Activated CD4-positive, CD25-positive, alpha-beta regulatory T cell treated with anti-CD3 and anti-CD28 coated beads, Interleukin-2, amount 50 U/mL, for 24 hours (primary cell): ENCODE measurements around the gene ANXA2.
"Not testable (repeated sequence)": the region's sequence is repeated elsewhere in the genome, so short reads cannot be mapped to it uniquely, and the experiment has no call there.

Experiments
- ATAC-seq, 2 donors: fragments of 150-1000 bp; cut with Tn5 transposase; one replicate each; pipeline ENCODE4 v1.10.0; 2021; ENCODE audit warnings: mild to moderate bottlenecking in 1 of 2, moderate library complexity in 1 of 2

The ANXA2 gene

DNA sequence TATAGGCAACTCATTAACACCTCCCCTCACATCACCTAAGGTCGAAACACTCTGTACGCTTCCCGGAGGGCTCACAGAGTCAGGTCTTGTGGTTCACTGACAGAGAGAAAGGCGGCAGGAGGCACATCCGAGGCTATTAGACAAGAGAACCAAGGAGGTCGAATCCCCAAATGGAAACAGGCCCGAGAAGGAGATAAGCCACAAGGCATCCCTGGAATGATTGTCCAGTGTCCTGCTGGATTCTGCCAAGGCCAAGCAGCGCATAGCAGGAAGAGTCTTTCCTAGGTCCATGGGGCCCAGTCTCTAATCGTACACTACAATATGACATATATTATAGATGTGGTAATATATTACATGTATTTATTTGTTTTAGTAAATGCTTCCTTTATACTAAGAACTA is 58.5 kb downstream of the ANXA2 start:
- no peak for ATAC-seq

DNA sequence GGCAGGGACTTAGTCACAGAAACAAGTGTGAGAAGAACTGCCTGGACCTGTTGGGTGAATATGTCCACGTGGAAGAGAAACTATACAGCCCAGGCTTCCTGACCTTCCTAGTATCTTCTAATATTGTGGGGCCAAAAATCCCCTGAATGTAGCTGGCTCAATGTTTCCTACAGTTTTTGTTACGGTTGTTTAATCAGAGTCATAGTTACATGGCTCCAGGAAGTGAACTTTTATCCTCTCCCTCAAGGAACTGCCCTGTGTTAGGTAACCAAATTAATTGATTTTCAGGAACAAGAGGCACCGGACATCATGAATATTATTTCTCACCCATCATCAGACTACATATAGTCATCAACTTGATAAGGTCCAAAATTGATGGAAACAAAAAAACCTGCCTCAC is 59.0 kb downstream of the ANXA2 start:
- no peak for ATAC-seq

DNA sequence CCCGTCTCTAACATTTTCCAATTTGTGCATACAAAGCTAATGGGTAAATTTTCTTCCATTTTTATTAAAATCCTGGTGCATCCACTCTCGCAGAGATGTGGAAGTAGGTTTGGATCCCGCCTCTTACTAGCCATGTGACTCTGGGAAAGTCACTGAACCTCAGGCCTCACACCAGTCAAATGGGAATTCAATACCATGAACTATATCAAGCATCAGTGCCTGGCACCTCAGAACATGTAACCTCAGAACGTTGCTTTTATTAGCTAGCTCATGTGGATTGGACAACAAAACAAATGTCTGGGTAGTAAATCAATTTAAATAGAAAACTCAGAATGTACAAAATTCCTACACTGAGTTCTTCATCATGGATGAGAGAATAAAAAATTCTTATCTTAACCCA is 60.7 kb downstream of the ANXA2 start:
- no peak for ATAC-seq

DNA sequence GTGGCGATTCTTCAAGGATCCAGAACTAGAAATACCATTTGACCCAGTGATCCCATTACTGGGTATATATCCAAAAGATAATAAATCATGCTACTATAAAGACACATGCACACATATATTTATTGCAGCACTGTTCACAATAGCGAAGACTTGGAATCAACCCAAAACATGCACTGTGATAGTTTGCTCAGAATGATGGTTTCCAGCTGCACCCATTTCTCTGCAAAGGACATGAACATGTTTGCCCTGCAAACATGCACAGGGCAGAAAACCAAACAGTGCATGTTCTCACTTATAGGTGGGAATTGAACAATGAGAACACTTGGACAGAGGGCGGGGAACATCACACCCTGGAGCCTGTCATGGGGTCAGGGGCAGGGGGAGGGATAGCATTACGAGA is 62.5 kb downstream of the ANXA2 start:
- ATAC-seq: not testable (repeated sequence)

DNA sequence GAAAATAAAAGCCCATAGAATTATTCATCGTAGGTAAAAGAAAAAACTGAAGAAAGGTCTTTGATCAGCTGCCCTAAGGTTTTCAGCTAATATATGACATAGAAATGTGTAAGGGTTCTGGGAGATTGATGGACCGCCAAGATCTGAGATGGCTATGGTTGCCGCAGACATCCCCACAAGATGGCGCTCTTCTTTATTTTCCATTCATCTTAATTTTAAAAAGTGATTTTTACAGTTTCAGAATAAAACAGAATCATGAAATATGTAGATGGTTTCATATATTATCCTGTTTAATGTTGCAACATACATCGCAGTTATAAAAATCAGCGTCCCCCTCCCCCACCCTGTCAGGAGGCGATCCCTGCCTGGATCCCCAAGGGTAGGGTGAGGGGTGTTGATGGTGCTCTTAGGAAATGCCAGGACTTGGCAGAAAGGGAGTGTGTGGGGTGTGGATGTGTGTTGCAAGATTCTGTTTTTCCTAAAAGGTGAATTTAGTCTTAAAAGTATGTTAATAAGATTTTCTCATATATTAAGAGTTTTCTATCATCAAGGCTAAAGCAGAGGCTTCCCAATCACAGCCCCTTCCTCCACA is 68.8 kb downstream of the ANXA2 start:
- no peak for ATAC-seq

DNA sequence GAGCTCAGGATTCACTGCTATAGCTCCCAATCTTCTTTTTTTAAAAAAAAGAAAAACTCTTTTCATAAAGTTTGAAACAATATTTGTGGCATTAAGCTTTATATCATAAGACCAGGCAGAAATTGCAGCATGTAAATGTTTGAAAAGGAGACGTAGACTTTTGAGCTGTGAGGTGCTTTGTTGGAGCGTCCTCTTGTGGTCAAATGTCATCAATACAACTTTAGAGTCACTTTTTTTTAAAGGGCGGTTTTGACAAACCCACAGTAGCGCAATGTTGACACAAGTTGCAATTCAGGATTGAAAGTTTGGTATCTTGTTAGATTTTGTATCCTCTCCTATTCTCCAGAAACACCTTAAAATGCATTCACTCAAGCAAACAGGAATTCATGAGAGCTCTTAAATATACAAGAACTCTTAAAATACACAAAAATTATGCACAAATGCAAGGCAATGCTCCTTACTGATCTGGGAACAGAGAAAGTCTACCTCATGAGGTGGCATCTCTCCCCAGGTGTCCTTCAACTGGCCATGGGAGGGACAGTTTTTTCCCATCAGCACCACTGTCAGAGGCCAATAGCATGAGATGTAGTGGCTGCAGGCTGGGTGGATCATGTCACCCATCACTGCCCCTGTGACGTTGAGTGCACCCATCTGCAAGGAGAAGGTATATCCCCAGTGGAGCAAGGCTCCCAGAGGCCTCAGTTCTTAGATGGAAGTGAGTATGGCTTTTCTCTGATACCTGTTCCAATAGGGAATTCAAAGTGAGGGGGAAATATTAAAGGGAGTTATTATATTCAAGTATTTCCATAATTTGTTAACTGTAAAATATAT is 70.7 kb downstream of the ANXA2 start:
- ATAC-seq: no peak

DNA sequence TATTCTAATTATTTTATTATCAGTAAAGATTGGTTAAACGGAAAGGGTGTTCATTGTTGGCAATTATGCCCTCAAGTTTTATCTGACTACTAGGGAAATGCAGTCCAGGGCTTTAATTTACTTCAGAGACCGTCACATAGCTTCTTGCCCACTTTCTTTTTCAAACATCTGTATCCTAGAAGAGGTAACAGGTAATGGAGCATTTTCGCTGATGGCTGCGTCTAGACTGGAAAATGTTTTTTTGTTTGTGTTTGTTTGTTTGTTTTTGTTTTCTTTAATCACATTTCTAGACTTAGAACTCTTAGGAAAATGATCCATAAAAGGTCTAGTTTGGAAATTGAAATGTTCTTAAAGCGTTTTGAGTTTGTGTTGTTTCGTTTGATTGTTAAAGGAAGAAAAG is 71.4 kb downstream of the ANXA2 start:
- ATAC-seq: no peak

DNA sequence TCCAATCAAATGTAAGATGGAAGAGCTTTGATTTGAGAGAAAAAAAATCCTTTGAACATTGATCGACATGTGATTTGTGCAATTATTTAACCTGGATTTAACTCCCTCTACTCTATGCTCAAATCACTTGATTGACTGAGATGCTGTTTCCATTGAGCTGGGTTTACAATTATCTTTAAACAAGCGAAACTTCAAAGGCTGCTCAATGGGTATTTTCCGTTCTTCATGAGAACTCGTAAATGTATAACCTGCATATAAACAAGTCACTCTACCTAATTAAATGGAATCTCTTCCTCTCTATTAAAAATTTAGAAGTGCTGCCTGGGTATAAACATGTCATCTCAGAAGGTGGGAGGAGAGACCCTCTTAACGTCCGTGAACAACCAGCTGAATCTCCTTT is 71.9 kb downstream of the ANXA2 start:
- no peak for ATAC-seq

DNA sequence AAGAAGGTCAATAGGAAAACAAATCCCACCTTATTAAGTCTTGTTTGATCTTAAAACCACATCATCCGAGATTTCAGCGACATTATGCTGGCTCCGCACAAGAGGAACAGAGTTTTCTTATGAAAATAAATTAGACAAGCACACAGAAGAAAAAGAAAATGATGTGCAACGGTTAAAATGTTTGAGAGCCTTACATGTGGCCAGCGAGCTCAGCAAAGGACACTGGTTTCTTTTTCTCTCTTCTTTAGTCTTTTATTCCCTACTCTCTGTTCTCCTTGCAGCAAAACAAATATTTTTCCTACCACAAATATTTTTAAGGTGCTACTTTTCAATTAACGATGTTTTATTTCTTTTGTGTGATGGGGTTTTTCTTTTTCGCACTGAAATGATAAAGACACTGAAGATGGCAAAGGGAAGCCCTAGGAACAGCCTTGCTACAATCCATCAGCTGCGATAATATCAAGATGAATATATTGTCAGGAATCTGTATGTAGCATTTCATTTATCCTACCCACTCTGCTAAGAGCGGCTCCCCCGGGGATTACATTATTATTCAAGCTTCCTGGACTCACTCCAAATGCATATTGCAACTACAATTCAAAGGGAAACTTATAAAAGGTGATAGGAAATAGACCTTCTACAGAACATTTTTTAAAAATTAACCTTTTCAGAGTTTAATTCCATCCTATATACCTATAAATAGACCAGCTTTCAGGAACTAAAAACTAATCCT is 72.9 kb downstream of the ANXA2 start:
- ATAC-seq: no peak

DNA sequence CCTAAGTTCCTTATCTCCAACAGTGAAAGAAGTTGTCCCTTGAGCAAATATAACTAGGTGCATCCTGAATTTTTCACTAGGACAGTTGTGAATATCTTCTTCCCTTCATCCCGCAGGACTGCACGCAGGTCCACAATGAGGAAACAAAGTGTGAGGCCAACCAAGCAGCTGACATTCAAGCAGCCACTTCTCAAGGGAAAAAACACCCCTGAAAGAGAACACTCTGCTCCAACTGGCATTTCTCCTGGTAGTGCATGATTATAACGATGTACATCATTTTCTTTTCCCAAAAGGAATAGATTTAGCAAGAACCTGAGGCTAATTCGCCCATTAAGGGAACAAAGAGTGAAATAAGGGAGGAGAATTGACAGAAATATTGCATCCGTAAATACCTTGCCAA is 74.5 kb downstream of the ANXA2 start:
- ATAC-seq: no peak

DNA sequence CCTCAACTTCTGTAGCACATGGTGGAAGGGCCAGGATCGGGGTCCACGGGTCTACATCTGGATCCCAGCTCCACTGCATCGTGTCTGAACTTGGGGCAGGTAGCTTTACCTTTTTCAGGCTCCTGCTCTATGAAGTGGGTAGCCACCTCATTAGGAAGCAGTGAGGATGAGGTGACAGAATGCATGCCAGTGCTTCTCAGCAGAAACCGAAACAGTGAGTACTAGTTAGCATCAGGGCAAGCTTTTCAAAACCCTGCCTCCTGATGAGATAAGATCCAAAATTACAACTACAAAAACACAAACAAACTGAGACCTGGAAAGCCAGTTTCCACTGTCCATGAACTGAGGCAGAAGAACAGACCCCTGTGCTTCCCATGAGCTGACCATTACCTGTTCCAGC is 77.4 kb downstream of the ANXA2 start:
- no peak for ATAC-seq

DNA sequence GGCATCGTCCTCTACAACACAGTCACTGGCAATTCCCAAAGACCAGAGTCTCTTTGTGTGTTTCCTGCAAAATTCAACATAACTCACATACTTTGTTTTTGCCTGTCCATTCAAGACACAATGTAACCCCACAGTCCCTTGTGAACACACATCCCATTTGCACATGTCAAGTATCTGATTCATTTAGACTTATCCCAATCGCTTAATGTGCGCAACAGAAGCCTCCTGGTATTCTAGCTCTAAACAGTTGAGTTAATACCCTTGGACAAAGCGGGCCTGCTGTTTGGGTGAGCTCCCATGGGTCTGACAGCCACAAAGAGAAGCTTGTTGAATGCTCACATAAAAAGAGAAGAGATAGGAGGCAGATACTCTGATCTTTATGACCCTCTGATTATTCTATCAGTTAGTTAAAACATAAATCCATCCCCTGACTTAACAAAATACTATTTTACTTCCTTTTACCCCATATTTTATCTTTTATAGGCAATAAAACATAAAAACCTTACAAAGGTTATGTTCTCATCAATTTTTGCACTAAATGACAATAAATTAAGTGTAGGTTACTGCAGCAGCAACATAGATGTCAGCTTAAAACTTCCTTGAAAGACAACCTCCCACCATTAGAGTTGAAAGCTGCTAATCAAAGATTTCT is 79.4 kb downstream of the ANXA2 start:
- no peak for ATAC-seq

DNA sequence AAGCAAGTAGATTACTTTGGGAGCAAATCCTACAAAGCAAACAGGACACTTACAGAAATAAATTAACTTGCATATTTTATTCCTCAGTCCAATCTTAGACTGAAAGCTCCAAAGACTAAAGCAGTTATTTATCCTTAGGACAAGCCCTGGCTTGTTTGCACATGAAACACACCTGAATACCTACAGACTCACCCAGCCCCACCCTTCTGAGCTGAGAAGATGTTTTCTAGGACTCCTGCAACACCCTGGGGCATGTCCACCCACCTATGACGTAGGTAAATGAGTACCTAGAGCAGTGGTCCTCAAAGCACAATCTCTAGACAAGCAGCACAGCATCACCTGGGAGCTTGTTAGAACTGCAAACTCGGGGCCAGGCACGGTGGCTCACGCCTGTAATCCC is 80.8 kb downstream of the ANXA2 start:
- ATAC-seq: no peak

DNA sequence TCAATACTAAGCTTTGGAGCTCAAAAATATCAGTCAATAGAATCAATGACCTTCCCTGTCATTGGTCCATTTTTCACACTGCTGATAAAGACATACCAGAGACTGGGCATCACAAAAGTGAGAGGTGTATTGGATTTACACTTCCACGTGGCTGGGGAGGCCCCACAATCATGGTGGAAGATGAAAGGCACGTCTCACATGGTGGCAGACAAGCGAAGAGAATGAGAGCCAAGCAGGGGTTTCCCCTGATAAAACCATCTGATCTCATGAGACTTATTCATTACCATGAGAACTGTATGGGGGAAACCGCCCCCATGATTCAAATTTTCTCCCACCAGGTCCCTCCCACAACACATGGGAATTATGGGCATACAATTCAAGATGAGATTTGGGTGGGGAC is 81.9 kb downstream of the ANXA2 start:
- ATAC-seq: no peak

DNA sequence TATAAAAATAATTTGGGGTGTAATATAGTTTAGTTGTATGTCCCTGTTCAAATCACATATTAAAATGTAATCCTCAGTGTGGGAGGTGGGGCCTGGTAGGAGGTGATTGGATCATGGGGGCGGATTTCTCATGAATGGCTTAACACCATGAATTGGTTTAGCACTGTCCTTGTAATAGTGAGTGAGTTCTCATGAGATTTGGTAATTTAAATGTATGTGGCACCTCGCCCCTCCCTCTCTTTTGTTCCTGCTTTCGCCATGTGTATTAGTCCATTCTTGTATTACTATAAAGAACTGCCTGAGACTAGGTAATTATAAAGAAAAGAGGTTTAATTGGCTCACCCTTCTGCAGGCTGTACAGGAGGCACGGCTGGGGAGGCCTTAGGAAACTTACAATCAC is 83.9 kb downstream of the ANXA2 start:
- no peak for ATAC-seq

DNA sequence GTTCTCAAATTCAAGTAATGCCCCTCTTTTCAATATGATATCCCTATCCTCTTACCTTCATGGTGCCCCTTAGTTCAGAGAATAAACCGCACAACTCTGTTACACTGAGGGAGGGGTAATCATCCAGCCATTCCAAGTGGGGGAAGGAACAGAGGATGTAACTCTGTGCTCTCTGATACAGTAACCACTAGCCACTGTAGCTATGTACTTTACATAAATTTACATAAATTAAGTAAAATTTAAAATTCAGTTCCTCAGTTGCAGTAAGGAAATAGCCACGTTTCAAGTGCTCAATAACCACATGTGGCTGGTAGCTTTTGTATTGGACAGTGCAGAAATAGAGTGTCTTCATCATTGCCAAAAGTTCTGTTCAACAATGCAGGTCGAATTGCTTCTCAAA is 90.8 kb downstream of the ANXA2 start:
- ATAC-seq: no peak

DNA sequence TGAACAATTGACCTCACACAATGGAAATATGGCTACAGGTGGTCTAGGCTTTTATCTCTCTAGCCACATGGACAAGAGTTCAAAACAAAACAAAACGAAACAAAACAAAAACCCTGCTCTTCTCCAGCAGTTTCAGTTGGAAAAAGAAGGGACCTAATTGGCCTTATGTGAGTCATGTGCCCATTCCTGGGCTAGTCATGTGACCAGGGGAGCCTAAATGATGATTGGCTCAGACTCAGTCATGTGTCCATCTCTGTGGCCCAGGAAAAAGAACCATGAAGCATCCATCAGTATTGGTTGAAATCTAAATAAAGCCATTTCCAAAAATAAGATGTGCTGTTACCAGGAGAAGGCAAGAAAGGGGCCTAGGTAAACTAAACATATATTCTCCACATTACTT is 96.8 kb downstream of the ANXA2 start:
- no peak for ATAC-seq

DNA sequence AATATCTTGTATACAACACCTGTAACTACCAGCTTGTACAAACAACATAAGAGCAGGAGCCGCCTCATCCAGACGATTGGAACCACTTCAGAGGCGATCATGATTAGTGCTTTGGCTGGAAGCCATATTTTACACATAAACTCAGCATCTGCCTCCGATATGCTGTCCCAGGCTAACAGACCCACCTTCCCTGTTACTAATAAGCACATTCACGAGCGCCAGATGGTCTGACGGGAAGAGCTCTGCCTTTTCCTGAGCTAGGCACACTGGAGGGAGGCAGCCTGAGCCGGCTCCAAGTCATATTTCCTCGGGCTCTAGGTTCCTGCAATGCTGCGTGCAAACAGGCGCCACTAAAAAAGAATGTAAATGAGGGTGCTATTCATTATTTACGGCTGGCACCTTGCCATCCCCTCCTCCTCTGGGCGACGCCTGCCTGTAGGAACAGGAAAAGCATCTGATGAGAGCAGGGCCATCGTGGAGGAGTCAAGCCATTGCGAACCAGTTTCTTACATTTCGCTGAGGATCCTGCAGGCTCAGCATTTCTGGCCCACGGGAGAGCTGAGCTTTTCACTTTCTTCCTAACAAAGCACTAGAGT is 98.2 kb downstream of the ANXA2 start:
- no peak for ATAC-seq
